ENCODE data around the gene PLA2G15.

Gene PLA2G15

DNA sequence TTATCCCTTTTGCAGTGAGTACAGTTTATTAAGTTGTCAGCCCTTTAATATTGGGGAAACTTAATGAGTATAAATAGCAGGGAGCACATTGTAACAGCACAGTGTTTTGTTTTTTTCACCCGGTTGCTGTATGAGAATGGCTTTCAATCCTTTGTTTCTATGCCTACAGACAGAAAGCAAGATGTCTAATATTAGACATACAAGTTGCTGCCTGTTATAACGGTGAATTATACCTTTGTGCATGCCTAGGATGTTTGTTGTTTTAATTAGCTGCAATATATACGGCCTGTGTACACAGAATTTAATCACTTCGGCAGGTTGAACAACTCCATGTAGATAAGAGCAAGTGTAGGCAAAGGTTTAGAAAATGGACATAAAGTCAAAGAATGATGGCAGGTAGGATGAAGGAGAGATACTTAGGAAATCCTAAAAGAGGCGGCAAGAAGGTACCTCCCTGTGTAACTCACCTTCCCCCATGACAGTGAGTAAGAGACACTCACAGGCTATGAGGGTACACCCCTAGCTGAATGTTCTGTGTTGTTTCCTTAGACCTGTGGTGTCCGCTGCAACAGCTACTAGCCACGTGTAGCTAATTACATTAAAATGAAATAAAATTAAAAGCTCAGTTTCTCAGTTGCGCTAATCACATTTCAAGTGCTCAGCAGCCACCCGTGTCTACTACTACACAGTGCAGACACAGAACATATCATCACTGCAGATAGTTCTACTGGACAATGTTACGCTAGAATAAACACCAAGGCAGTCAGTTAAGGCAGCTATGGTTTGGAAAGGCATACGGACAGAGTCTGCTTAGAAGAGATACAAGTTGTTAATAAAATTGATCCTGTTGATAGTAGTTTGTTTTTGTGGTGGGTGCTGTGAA is 54.6 kb downstream of the PLA2G15 start:
- 0 out of 2 replicates have a peak, but pooled peaks cover 2% of the 10 kb centered on the region for H4K20me1 ChIP-seq (ENCODE audit: control insufficient read depth, insufficient read depth, low read depth, low read length)
- no peak for TF ChIP-seq EZH2phosphoT487 (IDR thresholded peaks at IDR 0.05; ENCODE audit: borderline replicate concordance, low read length)
- TF ChIP-seq, protein P1, sequence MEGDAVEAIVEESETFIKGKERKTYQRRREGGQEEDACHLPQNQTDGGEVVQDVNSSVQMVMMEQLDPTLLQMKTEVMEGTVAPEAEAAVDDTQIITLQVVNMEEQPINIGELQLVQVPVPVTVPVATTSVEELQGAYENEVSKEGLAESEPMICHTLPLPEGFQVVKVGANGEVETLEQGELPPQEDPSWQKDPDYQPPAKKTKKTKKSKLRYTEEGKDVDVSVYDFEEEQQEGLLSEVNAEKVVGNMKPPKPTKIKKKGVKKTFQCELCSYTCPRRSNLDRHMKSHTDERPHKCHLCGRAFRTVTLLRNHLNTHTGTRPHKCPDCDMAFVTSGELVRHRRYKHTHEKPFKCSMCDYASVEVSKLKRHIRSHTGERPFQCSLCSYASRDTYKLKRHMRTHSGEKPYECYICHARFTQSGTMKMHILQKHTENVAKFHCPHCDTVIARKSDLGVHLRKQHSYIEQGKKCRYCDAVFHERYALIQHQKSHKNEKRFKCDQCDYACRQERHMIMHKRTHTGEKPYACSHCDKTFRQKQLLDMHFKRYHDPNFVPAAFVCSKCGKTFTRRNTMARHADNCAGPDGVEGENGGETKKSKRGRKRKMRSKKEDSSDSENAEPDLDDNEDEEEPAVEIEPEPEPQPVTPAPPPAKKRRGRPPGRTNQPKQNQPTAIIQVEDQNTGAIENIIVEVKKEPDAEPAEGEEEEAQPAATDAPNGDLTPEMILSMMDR (IDR thresholded peaks at IDR 0.05; ENCODE audit: low read depth, low read length, poor library complexity, severe bottlenecking) = no peak
- no peak overlapping the region for H3K4me3 ChIP-seq (ENCODE audit: low read length)
- no peak overlapping the region for H3K4me2 ChIP-seq (ENCODE audit: low read length)
- no peaks in the 10 kb centered on the region for H3K9me2 ChIP-seq (replicated peaks; ENCODE audit: control insufficient read depth, low read length)
- peaks cover 20% of the 10 kb centered on the region for H3F3A ChIP-seq (ENCODE audit: control insufficient read depth, insufficient read depth)
- no peaks in the 10 kb centered on the region for H3K79me2 ChIP-seq (ENCODE audit: control insufficient read depth, low read length)
- no peak overlapping the region for H3K27ac ChIP-seq (ENCODE audit: low read depth, low read length)
- peaks cover 5% of the 10 kb centered on the region; the same call in 1 of the 2 replicates for H3K4me1 ChIP-seq (ENCODE audit: control insufficient read depth, low read length)
- H3K27me3 ChIP-seq (ENCODE audit: control insufficient read depth, low read length) = no peaks in the 10 kb centered on the region
- H3K9me3 ChIP-seq (ENCODE audit: control insufficient read depth, insufficient read depth, low read length) = no peaks in the 10 kb centered on the region
- H3K36me3 ChIP-seq (ENCODE audit: control insufficient read depth, low read length) = peaks cover 92% of the 10 kb centered on the region

DNA sequence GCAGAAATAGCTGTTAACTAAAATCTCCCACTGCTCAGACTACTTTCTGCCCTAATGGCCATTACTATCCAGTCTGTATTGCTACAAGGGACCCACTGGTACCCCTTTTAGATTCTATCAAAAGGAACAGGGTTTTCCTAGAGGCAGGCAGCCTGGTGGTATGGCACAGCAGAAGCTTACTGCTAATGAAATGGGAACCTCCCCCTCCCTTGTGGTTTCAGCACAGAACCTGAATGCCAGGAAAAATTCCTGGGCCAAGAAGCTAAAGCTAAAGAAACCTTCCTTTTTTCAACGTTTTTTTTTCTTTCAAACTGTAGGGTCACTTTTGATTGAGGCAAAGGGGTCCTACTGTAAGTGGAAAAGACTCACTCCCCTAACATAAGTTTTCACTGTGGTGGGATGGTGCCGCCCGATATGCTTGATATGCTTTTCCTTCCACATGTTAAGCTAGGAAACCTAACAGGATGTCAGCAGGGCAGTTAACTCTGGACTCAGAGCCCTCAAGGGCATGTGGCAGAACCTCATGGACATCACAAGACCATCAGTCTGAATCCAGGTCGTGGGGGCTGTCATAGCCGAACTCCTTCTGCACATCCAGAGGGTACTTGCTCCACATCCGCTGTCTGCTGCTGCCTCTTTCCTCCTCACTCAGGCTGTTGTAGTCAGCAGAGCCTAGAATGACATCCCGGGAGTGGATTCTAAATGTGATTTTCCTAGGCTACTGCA is 55.7 kb downstream of the PLA2G15 start:
- H3K27ac ChIP-seq (ENCODE audit: low read depth, low read length) = no peak overlapping the region
- H3K9me2 ChIP-seq (replicated peaks; ENCODE audit: control insufficient read depth, low read length) = no peaks in the 10 kb centered on the region

DNA sequence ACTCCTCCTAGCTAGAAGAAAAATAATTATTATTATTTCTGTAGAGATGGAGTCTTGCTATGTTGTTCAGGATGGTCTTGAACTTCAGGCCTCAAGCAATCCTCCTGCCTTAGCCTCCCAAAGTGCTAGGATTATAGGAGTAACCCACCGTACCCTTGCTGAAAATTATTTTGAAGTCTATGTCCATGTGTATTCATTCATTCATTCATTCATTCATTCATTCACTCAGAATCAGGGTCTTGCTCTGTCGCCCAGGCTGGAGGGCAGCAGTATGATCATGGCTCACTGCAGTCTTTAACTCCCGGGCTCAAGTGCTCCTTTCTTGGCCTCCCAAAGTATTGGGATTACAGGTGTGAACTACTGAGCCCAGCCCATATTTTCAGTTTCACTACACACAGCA is 61.5 kb downstream of the PLA2G15 start:
- Histone ChIP-seq H3F3A (ENCODE audit: control insufficient read depth, insufficient read depth) (peaks cover 15% of the 10 kb centered on the region), H3K27ac (ENCODE audit: low read depth, low read length) (no peak overlapping the region), H3K4me3 (ENCODE audit: low read length) (no peak overlapping the region), H3K36me3 (ENCODE audit: control insufficient read depth, low read length) (peaks cover 81% of the 10 kb centered on the region), H3K9me2 (replicated peaks; ENCODE audit: control insufficient read depth, low read length) (no peaks in the 10 kb centered on the region), H3K4me1 (ENCODE audit: control insufficient read depth, low read length) (peaks cover 15% of the 10 kb centered on the region), H3K4me2 (ENCODE audit: low read length) (no peak overlapping the region), H4K20me1 (ENCODE audit: control insufficient read depth, insufficient read depth, low read depth, low read length) (0 out of 2 replicates have a peak, but pooled peaks cover 2% of the 10 kb centered on the region), H3K79me2 (ENCODE audit: control insufficient read depth, low read length) (peaks cover 61% of the 10 kb centered on the region), H3K9me3 (ENCODE audit: control insufficient read depth, insufficient read depth, low read length) (no peaks in the 10 kb centered on the region), H3K27me3 (ENCODE audit: control insufficient read depth, low read length) (no peaks in the 10 kb centered on the region)
- no peak for TF ChIP-seq EZH2phosphoT487 (IDR thresholded peaks at IDR 0.05; ENCODE audit: borderline replicate concordance, low read length)
- TF ChIP-seq, protein P1 (IDR thresholded peaks at IDR 0.05; ENCODE audit: low read depth, low read length, poor library complexity, severe bottlenecking) = no peak

More for the DNA sequence above, 55.7 kb downstream of the PLA2G15 start:
- Histone ChIP-seq H3K79me2 (ENCODE audit: control insufficient read depth, low read length) (peaks cover 9% of the 10 kb centered on the region), H3K36me3 (ENCODE audit: control insufficient read depth, low read length) (peaks cover 92% of the 10 kb centered on the region), H3K4me3 (ENCODE audit: low read length) (no peak overlapping the region), H3K4me1 (ENCODE audit: control insufficient read depth, low read length) (peaks cover 5% of the 10 kb centered on the region; the same call in 1 of the 2 replicates), H3K4me2 (ENCODE audit: low read length) (no peak overlapping the region), H3F3A (ENCODE audit: control insufficient read depth, insufficient read depth) (peaks cover 20% of the 10 kb centered on the region), H3K27me3 (ENCODE audit: control insufficient read depth, low read length) (no peaks in the 10 kb centered on the region), H3K9me3 (ENCODE audit: control insufficient read depth, insufficient read depth, low read length) (no peaks in the 10 kb centered on the region), H4K20me1 (ENCODE audit: control insufficient read depth, insufficient read depth, low read depth, low read length) (0 out of 2 replicates have a peak, but pooled peaks cover 2% of the 10 kb centered on the region)
- no peak for TF ChIP-seq EZH2phosphoT487 (IDR thresholded peaks at IDR 0.05; ENCODE audit: borderline replicate concordance, low read length)
- TF ChIP-seq, protein P1 (IDR thresholded peaks at IDR 0.05; ENCODE audit: low read depth, low read length, poor library complexity, severe bottlenecking) = no peak
